Right kidney (tissue), 1 donor: ENCODE data around the gene PFDN6.

ENCODE experiments used
- DNase-seq: peaks from one replicate; pipeline ENCODE4 v3.0.0-alpha.2; 2016

PFDN6 gene

DNA sequence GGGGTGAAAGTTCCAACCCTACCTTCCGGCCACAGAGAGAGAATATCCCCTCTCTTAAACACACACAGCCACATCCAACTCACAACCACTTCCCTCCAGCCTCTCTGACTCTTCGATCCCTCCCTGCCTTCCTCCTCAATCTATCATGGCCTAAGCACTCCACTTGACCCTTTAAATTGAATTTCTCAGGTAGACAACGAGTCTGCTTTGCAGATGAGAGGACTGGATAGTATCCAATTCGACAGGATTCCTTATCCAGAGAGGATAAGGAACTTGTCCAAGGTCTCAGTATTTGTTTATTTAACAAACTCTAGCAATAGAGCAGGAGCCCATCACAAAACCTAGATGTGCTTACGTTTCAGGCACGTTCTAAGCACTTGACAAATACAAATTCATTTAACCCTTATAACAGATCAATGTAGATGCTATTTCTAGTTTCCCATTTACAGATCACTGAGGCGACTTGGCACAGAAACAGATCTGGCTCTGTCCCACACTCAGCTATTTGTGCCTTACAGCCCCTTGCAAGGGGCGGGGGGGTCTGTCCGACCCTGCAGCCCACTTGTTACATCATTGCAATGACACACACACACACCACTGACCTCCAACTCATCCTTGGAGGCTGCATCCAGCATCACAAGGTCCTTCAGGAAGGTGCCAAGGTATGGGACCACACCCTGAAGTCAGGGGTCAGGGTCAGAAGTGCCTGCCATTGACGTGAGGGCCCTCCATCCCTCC, 4.9 kb downstream of the PFDN6 start:
- DNase-seq, result no peak

DNA sequence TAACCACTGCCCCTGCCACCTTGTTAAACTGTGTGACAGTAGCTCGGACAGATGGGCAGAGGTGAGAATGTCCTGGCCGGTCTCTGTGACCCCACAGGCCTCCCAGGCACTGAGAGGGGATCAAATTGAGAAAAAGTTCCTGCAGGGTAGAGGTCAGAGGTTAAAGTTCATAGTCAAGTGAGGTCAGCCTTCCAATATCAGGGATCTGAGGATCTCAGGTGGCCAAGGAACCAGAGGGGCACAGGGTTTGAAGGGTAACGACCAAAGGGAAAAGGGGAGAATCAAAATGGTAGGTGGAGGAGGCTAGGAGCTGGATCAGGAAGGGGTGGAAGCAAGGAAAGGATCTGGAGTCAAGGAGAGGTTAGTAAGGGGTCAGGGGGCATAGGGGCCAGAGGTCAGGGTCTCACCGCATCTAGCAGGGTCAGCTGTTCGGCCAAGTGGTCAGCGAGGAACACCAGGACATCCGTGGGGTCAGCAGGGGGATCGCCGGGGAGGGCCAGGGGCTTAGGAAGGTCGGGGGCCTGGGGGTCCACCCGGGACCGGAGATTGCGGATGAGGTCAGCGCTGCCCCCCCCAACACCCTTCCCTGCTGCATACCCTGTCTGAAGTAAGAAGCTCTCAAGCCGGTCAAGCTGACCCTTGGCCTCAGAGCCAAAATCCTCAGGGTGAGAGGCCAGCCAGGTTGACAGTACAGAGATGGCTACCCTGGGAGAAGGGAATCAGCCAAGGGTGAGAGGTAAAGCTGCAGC, 6.4 kb downstream of the PFDN6 start:
- no peak for DNase-seq

DNA sequence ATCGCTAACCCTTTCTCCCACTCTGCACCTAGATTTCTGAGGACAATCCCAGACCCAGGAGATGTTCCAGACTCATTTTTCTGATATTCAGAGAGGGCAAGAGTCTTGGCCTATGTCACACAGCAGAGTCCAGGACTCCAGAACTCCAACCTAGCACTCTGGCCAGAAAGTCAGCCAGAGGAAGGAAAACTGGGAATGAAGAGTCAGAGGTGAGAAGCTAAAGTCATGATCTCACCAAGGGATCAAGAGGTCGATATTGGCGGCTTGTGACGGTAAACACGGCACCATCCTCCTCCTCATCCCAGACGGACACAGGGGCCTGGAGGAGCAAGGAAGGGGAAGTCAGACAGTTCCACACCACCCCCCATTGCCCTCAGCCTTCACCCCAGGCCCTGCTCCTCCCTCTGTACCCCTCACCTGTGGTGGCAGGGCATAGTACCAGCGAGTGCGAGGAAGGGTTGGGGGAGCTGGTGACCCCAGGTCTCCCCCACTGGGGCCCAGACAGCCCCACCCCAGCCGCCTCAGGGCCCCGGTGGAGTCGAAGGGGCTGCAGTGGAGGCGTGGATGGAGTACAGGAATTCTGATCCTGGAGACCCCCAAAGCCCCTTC, 7.5 kb downstream of the PFDN6 start:
- no peak for DNase-seq

DNA sequence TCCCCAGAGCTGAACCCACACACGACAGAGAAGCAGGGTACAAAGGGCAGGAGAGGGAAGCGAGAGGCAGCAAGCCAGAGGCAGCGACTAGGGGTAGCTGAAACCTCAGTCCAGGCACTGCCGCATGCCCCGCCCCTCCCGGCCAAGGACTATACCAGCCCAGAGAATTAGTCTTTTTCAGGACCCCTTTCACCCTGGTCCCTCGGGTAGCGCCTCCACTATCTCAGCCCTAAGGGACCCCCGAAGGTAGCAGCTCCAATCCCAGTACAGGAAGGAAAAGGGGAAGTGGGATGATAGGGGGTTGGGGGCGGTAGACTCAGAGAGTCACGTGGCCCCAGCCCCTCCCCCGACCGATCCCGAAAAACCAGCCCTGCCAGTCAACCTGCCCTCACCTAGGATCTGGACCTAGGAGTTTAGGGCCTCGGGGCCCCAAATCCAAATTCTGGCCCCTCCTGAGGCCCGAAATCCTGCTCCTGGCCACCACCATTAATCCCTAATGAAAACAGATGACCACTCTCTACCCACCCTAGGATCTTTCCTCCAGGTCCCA, 8.1 kb downstream of the PFDN6 start:
- DNase-seq, result peak; percentile 69

DNA sequence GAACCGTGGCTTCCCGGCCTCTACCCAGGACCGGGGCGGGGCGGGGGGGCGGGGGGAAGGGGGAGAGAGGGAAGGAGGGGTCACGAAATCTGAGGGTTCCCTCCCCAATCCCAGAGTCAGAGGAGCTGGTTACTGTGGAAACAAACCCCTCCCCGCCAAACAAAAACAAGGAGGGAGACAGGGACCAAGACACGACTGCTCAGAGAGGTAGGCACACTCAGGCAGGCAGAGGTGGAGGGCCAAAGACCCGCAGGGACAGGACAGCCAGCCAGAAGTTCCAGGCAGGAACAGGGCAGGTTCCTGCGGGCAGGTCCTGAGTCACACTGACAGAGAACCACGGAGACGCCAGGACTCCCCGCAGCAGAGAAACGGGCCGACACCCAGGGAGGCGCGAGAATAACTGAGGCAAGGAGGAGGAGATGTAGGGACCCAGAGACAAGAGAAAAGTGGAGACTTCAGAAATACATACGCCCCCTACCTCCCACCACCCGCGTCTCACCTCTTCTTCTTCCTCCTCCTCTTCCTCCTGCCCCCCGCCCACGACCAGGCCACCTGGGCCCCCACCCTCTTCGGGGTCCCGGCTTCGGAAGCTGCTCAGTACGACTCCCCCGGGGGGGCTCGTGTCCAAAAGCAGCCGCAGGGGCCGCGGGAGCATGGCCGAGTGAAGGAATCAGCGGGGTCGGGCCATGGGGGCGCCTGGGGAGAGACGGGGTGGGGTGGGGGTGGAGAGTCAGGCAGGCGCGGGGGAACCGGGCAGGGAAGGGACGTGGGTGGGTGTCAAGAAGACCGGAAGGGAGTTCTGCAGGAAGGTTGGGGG, 8.8 kb downstream of the PFDN6 start:
- peak; percentile 67 for DNase-seq

DNA sequence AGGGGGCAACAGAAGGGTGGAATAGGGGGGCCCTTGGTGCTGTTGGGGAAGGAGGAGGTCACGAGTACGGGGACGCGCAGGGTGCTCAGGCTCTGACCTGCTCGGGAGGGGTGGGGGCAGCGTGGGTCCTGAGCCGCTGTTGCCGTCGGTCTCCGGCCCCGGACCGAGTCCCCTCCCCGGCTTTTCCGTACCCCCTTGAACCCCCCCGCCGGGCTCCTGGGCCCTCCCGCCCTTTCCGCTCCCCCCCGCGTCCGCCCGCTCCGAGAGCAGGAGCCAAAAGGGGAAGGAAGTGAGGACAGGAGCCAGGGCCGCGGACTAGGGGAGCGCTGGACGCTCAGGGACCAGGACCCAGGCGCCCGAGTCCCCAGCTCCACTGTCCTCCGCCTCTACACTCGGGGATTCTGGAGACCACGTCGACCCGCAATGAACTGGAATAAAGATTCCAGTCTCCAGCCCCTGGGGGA, 9.4 kb downstream of the PFDN6 start, which contains the start of gene RGL2:
Gene RGL2, minus strand, starts transcription at position 170 of the 464 bp plus-strand sequence. CDS start 332 bp downstream, outside the sequence.
- DNase-seq, result no peak

DNA sequence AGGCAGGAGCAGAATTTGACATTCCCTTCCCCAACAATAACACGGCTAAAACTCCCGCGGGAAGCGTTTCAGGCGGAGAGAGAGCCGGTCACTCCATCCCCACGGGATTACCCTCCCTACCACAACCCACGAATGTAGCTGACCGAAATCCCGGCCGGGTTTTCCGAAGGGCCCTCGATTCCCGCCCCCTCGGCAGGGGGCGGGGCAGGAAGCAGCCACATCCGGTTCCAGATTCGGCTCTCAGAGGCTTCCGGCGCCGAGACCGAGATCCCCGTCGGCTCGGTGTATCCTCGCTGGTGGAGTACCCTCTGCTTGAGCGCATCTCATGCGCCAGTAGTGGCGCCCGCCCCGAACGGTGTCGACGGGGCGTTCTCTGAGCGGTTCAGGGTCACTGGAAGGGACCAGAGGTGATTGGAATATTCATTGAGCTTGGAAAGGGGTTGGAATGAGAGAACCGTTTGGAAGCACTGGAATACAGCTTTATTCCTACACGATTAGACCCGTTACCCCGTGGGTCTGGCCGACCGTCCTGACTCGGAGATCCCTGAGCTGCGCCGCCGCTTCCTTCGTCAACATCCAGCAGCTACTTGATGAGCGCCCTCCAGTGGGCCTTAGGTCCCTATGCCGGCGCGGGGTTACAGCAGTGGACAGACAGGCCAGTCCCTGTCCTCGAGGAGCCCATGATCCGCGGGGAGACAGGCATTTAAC, 10.0 kb downstream of the PFDN6 start:
- peak; percentile 90 for DNase-seq

DNA sequence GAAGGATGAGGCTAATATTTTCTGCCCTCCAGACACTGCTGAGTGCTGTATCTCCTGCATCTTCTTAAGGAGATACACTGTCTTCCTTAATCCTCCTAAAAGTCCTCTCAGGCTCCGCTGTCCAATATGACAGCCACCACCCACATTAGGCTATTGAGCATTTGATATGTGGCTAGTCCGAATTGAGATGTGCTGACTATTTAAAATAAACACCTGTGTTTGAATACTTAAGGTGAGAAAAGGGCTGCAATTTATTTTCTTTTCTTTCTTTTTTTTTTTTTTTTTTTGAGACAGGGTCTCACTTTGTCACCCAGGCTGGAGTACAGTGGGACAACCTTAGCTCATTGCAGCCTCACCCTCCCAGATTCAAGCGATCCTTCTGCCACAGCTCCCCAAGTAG, 12.5 kb downstream of the PFDN6 start:
- no peak for DNase-seq

DNA sequence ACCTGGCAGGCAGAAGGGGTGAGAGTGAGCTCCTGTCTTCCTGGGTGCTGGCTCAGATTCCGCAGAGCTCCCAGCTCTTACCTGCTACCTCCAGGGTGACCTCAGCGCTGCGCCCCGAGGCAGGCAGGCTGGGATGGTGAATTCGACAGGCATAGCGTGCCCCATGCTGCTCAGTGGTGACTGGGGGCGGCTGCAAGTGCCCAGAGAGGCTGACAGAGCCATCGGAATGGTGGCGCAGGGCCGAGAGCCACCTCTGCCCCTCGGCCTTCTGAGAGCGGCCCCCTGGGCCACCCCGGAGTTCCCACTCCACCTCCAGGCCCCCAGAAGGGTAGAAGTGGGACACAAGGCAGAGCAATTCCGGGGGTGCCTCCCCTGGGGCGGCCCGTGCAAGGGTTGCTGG, 14.8 kb downstream of the PFDN6 start:
- DNase-seq, result no peak

DNA sequence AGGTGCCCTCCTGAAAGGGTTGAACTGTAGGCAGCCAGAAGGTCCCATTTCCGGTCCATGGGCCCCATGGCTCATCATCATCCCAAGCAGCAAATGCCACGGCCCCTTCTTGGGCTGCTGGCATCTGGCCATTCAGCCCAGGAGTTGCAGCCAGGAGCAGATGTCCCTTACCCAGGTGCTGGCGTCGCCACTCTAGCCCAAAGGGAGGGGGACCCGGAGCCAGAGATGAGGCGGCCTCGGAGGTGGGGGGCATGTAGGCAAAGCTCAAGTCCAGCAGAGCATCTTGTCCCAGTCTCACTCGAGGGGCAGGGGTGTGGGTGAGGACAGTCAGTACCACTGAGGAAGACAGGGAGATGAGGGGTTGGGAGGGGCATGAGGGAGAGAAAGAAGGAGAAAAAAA, 15.7 kb downstream of the PFDN6 start:
- no peak for DNase-seq

DNA sequence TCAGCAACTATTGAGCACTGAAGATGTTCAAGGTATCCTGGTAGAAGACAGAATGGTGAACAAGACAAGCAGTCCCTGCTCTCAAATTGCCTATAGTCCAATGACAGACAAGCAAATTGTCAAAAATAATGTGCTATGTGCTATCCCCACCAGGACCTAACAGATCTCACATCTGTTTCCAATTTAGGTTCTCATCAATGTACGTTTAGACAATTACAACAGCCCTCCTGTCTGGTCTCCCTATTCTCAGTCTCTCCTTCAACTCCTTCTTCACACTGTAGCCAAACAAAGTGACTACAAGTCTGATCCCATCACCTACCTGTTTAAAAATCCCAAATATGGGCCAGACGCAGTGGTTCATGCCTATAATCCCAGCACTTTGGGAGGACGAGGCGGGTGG, 17.0 kb downstream of the PFDN6 start:
- DNase-seq, result no peak

DNA sequence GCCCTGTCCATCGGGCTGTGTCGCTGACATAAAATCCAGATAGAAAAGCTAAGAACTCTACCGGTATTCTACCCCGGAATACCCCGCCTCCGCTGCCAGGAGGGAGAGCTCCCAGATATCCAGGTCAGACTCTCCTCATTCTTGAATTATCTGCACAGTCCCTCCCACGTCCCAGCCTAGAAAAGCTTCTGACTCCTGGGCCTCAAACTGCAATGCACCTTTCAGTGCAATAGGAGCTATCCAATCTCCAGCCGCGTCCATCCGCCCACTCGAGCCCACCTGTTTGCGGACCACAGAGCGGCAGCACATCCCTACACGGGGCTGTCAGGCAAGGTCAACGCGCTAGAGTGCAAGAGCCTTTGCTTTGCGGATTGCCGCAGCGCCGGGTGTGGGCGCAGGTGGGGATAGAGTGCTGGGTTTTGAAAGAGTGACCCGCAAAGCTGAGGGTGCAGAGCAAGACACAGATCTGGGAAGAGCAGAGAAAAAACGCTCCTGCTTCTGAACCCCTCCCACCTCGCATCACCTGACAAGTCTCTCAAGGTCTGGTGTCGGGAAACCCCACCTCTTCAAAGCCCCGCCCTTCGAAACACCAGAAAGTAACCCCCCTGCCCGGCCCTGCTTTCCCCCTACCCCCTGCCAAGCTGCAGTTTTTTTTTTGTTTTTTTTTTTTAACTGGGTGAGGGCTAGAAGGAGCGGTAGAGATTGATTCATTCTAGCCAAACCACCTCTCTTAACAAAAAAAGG, 23.1 kb downstream of the PFDN6 start:
- peak; percentile 67 for DNase-seq

DNA sequence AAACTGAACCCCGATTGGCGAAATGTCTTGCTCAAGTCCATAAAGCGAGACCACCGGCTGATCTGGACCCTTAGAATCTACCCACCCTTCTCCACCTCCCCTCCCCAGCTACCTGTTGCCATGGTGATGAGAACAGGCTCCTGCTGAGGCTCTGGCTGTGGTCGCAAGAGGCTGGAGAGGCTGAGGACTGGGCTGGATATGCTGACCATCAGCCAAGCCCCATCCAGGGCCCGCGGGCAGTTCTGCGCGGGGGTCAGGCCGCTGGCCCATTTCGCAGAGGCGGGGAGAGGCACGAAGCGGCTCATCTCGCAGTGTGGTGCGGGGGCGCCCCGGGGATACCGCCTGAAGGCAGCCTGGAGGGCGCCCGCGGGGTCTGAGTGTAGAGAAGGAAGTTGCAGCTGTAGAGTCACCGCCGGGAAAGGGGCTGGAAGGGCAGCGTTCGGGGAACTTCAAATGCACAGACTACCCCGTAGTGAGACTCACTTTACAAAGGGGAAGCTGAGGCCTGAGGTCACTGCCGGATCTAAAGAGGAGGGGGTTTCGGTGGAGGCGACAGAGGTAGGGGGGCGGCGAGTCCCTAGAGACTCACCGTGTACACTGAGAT, 23.8 kb downstream of the PFDN6 start:
- peak; percentile 69 for DNase-seq

DNA sequence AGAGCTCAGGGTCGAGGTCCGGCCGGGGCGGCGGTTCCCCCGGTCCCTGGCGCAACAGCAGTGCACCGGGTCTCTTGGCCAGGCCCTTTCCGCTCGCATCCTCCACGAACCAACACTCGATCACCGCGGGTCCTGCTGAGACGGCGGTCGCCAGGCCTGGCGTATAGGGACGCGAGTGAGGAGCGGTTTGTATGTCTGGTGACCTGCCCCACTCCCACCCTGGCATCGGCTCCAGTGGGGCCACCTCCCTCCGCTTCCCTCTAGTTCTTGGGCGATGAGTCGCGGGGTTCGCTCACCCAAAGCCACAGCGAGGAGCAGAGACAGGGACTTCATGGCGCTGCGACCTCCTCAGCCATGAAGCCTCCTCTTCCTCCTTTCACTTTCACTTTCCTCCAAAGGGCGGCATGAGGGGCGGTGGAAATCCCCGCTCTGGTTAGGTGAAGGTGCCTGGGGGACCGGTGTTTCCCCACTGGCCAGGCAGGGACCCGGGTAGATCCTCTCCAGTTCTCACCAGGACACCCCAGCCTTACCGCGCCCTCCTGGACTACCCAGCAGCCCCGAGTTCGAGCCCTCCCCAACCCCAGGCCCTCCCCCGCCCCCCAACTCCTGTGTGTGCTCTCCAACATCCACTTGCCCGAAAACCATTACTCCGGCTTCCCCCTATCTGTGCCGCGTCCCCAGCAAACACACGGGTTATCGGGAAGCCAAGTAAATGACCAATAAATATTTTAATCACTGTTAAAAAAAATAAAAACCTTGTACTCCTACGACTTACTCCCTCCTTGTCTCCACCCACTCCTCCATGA, 24.5 kb downstream of the PFDN6 start, which contains the start of gene TAPBP:
Gene TAPBP, minus strand, starts transcription at position 370 of the 806 bp plus-strand sequence. Its CDS starts 37 bp downstream, at position 333.
- peak; percentile 88 for DNase-seq

DNA sequence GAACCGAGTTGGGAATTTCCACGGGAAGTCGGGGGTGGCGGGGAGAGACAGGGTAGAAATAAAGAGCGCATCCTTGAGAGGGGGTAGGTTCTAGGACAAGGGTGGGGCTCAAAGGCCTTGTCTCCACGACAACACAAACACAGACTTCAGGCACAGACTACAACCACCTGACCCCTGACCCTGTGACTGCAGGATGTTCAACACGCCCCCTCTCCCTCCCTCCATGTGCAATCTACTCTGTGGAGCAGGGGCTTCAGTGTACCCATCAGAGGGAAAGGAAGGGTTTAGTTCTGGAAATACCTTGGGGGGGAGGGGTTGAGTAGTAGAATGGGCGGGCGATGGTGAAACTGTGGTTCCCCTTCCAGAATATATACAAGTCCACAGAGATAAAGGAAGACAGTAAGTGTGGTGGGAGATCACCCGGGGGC, 25.1 kb downstream of the PFDN6 start:
- DNase-seq, result peak; percentile 60

DNA sequence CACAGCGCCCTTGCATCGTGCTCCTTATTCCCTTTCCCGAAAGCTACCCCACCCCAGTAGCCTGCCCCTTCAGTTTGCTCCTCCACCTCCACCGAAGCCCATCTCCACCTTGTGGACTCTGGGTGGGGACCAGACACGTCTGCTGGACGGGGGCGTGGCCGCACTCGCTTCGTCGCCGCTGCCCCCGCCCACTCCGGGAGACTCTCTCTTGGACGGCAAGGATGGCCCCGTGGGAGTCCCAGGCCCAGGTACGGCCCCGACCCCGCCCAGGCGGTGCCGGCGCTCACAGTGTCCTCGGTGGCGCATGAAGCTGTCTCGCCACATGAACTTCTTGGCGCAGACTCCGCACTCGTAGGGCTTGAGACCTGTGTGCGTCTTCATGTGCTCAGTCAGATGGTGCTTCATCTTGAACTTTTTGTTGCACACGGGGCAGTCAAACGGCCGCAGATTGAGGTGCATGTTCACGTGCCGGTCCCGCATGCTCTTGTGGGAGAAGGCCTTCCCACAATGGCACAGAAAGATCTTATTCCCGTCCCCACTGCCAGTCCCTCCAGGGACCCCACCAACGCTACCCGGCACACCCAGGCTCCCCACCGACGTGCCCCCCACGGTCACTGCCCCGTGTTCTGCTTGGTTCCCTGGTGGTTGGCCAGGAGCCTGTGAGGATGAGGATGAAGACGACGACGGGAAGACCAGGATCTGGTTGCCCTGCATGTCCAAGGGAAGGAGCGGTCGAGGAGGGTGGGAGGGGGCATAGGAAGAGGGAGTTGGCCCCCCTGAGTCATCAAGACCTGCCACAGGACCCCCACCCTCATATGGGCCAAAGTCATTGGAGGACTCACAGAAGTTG, 25.8 kb downstream of the PFDN6 start:
- peak; percentile 50 for DNase-seq

DNA sequence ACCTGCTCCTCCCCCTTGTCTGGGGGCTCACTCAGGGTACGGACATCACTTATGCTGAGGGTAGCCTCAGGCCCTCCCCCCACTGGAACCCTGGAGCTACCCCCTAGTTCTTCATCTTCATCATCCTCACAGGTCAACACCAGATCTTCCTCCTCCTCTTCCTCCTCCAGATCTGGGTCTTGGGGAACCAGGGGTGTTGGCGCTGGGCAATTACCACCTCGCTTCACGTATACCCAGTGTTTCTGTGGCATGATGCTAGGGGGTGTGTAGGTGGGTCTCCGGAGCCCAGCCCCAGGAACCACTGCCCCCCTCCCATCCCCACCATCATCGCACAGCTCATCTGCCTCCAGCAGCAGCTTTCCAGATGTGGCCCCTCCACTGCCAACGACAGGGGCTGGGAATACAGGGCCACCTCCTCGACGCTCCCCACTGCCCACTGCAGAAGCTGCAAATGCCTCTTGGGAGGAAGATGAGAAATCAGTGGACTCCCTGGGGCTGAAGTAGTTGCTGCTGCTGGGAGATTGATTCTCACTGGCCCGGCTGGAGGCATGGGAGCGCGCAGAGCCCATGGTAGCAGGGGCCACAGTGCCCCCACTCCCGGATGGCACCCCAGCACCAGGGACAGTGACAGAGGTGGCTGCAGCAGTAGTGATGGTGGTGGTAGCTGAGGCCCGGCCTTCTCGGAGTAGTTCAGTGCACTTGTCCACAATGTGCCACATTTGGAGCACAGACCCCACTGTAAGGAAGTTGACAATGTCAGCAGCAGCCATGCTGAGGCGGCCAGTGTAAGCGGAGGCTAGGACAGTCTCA, 26.6 kb downstream of the PFDN6 start:
- no peak for DNase-seq
